Activated CD4-positive, alpha-beta T cell treated with anti-CD3 and anti-CD28 coated beads, Interleukin-2, amount 50 U/mL, for 48 hours (primary cell): ENCODE measurements around the gene CPED1.
"Not testable (repeated sequence)": the region's sequence is repeated elsewhere in the genome, so short reads cannot be mapped to it uniquely, and the experiment has no call there.

Experiments used
- DNase-seq, 2 experiments: peaks; one replicate each; pipeline ENCODE4 v3.0.0-alpha.2; 2020

The CPED1 gene

DNA sequence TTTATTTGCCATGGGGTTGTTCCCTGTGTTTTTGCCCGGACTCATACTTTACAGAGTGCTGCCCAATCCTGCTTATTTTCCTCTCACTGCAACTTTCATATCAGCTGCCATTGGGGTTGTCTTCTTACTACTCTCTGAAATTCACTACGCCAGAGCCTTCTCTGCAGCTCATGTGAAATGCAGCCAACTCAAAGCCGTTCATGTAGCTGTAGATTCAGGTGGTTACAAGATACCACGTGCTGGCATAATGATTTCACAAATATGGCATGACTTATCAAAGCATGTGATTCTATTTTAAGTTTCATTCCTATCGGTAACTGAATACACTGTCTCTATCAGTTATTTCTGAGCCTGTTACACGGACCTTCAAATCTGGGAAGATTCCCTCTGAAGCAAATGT lies 210.0 kb downstream of the CPED1 start:
- no peak for DNase-seq

DNA sequence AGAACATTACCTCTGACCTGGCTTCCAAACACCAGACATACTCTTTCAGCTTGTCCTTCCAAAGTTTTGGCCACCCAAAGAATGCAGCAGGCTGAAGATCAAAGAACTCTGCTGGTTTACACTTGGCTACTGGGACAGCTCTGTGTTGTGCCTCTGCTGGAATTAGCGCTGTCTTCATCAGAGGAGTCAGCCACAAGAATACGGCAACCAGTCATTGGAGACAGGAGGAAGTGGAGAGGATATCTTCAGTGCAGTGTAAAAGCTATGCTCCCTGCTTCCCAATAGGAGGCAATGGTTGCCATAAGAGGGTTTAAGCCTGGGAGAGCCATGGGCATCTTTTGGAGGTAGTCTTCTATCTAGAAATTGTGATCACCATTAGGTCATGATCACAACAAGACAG lies 213.6 kb downstream of the CPED1 start:
- DNase-seq: no peak

DNA sequence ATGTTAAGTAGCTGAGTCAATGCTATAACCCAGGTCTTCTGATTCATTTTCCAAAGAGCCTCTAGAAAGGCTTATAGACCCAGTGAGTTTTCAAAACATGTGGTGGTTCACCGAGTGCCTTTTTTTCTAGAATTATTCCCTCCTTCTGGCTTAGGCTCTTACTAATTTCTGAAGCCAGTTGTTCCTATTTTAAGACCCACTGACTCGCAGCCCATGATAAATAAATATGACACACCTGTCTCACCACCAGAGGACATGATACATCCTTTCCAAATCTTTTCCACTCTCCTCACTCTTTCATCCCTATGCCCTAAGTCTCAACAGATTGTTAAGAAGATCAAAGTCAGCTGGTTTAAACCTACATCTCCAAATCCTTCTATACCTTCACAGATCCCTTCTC lies 214.3 kb downstream of the CPED1 start:
- no peak for DNase-seq

DNA sequence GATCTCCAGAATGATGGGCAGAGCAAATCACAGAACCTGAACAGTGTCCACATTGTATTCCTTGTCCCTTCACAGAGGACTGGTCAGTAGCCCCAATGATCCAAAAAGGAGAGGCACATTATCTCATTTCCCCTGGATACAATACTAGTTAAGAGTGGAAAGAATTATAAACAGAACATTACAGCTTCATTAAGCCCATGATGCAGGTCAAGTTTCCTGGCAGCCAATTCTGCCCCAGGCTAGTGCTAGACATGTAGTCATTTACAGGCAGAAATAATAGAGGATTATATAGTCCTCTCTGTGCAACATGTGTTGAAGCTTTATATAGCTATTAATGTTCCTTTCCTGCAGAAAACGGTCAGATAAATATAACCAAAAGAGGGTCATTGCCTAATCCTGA lies 216.0 kb downstream of the CPED1 start:
- no peak for DNase-seq

DNA sequence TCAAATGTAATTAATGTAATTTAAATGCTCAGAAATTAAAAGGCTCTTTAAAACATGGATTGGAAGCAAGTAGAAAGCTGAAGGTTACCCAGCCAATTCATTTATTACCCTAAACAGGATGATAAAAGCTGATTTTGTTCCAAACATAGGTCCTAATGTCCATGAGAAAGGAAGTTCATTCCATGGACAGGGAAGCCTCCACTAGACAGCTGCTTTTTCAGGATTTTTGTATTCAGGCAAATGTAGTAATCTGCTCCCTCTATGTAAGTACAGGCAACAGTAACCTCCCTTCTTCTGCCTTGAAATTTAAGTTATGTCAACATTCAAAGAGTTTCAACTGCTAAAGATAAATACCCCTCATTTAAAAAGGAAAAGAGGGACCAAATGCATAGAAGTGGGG lies 217.3 kb downstream of the CPED1 start:
- no peak for DNase-seq

DNA sequence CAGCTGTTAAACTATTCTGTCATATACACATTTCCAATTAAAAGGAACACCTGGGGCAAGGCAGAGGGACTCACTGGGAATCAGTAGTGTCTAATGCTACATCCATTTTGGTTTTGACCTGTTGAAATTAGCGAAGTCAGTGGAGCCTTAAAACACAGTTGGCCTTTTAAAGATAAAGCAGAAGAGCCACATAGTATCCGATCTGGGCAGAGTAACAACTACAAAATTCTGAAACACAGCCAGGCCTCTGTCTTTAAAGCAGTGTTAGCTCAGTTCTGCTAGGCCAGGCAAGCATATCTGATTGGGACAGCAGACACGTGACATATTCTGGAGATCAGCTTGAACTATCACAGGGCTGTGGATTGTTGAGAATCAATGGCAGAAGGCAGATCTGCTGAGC lies 222.7 kb downstream of the CPED1 start:
- DNase-seq: no peak

DNA sequence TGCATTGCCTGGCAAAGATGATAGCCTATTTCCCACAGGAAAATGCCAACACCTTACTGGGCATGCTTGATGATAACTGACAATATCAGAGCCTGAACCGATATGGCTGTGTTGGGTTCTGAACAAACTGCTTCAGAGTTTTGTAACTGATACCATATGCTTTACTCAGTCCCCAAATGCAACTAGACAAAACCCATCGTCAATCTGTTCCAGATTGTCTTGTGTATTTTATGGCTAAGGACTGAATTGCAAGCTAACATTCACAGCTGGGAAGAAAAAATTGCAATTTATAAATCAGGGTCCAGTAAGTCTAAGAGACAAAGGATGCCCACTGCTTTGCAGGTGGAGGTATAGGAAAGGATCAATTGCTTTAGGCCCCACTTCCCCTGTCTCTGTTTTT lies 223.5 kb downstream of the CPED1 start:
- DNase-seq: no peak

DNA sequence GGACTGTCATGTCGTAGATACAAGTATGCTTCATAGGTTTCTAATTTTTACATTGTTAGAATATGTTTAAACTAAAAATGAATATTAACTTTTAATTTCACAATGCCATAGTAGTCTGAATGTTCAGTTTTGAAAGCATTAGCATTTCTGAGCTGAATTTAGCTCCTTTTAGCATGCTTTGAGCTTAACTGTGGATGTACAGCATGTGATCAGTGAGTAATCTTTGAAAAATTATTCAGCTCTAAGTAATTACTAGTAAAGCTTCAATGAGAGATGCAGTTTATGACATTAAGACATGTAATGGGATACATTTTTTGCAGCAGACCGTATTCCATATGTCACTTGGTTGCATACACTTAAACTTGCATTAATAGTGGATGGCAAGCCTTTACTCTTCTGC lies 226.1 kb downstream of the CPED1 start:
- no peak for DNase-seq

DNA sequence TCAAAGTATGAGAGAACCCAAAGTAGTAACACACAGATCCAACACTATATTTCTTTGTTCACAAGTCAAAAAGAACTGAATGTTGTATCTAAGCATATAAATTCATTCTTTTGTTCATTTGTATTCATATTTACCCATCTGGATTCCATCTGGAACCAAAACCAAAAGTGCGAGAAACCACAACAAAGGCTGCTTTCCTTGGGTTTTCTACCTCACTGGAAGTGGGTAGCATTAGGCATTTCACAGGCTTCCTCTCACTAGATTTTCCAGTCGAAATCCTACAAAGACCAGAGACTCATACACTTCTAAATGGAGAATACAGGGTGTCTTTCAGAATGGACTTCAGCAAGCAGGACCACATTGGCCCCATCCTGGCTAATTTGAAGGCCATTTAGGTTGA lies 230.5 kb downstream of the CPED1 start:
- no peak for DNase-seq

DNA sequence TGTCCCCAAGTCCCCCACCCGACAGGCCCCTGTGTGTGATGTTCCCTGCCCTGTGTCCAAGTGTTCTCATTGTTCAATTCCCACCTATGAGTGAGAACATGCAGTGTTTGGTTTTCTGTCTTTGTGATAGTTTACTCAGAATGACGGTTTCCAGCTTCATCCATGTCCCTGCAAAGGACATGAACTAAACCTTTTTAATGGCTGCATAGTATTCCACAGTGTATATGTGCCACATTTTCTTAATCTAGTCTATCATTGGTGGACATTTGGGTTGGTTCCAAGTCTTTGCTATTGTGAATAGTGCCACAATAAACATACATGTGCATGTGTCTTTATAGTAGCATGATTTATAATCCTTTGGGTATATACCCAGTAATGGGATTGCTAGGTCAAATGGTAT lies 232.6 kb downstream of the CPED1 start:
- DNase-seq: not testable (repeated sequence)

DNA sequence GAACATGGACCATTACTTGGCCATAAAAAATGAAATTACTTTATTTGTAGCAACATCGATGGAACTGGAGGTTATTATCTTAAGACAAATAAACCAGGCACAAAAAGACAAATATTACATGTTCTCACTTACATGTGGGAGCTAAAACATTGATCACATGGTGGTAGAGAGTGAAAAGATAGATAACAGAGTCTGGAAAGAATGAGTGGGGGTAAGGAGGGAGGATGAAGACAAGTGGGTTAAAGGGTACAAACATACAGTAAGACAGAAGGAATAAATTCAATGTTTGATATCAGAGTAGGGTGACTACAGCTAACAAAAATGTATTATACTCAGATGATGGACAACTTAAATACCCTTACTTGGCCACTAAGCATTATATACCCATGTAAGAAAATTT lies 240.3 kb downstream of the CPED1 start:
- no peak for DNase-seq

DNA sequence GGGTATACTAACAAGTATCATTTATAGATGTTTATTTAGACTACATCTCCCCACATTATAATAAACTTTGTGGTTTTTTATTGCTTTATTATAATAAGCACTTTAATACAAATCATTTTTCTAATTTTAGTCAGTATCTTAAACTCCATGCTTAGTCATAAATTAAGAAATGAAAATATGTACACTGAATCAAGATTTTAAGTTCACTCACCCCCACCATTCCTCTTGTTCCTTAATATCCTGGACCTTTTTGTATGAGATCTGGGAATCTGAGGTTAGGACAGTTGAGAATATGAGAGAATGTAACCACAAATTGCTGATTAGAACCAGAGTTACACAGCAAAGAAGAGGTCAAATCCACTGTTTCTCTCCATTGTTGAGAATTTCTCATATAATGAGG lies 246.7 kb downstream of the CPED1 start:
- DNase-seq: no peak

DNA sequence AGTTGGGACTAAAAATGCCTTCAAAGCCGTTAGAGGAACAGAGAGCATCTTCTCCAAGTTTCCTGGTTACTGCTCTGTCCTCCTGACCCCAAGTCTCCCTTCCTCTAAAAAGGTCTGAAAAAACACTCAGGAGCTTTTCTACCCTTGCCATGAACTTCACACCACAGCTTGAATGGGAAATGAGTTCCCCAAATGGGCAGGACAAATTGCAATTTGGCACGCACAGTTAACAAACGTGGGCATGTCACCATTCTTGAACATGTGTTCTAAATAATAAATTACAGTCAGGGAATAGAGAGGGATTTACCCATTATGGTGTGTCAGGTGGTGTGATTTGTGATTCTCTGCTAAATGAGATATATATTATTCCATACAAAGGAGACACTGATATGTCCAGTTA lies 249.1 kb downstream of the CPED1 start:
- no peak for DNase-seq

DNA sequence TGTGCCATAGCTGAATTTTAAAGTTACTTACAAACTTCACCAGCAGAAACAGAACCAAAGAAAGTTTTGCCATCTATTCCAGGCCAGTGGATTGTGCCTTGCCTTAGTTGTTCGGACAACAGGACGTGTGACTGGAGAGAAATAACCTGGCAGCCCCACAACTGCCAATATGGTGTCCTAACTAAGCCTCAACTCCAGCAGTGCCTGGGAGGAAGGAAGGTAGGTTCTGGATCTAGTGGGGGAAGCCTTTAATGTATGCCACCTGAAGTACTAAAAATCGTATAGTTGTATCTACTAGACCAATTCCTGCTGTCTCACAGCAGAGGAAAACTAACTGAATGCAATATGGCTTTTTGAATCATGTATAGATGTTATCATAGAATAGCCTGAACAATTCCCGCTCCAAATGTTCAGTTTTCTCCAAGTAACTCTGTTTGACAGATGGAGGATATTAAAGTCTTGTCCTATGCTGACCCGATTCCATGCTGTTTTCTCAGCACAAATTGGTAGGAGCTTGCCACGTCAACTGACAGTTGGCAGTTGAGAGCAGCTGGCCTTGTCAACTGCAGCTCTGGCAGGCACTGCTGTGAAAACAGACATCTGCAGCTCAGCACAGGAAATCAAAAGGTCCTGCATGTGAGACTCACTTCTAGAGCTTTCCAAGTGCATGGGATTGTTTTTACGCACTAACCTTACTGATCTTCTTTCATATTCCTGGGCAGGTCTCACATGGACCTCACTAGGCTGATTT lies 255.8 kb downstream of the CPED1 start:
- no peak for DNase-seq

DNA sequence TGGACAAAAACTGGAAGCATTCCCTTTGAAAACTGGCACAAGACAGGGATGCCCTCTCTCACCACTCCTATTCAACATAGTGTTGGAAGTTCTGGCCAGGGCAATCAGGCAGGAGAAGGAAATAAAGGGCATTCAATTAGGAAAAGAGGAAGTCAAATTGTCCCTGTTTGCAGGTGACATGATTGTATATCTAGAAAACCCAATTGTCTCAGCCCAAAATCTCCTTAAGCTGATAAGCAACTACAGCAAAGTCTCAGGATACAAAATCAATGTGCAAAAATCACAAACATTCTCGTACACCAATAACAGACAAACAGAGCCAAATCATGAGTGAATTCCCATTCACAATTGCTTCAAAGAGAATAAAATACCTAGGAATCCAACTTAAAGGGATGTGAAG lies 262.9 kb downstream of the CPED1 start:
- not testable (repeated sequence) for DNase-seq

DNA sequence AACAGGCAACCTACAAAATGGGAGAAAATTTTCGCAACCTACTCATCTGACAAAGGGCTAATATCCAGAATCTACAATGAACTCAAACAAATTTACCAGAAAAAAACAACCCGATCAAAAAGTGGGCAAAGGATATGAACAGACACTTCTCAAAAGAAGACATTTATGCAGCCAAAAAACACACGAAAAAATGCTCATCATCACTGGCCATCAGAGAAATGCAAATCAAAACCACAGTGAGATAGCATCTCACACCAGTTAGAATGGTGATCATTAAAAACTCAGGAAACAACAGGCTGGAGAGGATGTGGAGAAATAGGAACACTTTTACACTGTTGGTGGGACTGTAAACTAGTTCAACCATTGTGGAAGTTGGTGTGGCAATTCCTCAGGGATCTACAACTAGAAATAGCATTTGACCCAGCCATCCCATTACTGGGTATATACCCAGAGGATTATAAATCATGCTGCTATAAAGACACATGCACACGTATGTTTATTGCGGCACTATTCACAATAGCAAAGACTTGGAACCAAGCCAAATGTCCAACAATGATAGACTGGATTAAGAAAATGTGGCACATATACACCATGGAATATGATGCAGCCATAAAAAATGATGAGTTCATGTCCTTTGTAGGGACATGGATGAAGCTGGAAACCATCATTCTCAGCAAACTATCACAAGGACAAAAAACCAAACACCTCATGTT lies 264.2 kb downstream of the CPED1 start:
- not testable (repeated sequence) for DNase-seq

DNA sequence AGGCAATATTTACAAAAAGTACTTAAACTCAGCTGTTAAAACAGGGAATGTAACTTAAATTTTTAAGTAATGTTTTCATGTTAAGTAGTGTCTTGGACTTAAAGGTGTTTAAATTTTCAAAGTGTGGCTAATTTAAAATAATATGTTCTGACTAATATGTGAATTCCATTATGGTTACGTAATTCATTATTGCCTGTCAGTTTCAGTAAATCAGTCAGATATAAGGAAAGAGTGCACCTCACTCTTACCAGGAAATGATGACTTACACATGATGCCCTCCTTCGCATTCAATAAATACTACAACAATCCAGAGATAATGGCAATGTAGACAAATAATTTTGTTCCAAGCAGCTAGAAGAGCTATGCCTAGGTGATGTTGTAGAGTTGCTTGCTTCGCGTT lies 271.3 kb downstream of the CPED1 start:
- no peak for DNase-seq

DNA sequence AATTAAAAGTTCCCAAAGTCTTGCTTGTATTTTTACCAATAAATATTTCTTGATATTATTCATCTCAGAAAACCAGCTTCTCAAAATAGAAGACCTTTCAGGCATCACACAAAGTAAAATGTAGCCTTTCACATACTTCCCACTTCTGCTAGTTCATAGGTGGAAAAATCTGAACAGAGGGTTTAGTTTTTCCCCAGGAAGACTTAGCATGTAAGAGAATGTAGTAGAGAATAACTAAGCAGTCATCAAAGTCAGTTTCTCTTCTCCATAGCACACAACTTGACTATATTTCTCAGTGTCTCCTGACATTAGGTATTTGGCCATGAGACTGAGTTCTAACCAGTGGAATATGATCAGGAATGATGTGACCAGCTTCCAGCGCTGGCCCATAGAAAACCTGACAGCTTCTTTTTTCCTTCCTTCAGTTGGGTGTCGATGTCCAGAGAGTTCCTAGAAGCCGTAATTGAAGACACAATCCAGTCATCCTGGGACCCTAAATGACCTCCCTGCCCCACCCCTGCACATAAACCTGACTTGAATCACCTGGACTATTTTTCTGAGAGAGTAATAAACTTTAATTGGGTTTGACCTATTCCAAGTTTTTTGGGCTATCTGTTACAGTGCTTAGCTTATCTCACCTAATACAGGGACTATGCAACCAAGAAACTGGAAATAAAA lies 272.8 kb downstream of the CPED1 start:
- no peak for DNase-seq

DNA sequence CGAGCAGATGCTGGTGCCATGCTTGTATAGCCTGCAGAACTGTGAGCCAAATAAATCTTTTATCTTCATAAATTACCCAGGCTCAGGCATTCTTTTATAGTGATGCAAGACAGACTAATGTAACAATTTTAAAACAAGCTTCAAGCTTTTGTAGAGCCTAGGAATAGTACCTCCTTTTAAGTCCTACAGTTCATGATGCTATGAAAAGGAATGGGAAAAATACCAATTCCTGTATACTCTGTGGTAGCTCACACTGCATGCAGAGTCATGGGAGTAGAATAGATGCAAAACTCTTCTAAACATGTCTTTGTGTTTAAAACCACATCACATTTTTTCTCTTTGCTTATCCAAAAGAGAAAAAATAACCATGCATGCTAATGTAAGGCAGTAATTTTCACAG lies 273.7 kb downstream of the CPED1 start:
- no peak for DNase-seq

DNA sequence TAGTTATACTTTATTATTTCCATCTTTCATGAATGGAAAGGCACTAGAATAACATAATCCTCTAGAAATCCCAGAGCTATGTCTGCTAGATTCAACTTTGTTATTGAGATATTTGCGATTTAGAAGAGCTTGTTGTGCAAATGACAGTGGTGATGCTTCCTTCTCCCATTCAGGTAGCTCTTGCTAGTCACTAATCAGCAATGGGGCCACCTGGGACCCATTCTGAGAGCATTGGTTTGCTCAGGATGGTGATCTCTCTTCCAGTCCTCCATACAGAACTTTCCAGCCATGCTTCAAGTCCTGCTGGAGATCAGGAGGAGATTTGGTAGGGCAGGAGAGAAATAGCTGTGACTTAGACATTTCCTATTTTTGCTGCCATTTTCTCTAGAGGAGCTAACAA lies 274.5 kb downstream of the CPED1 start:
- DNase-seq: no peak

DNA sequence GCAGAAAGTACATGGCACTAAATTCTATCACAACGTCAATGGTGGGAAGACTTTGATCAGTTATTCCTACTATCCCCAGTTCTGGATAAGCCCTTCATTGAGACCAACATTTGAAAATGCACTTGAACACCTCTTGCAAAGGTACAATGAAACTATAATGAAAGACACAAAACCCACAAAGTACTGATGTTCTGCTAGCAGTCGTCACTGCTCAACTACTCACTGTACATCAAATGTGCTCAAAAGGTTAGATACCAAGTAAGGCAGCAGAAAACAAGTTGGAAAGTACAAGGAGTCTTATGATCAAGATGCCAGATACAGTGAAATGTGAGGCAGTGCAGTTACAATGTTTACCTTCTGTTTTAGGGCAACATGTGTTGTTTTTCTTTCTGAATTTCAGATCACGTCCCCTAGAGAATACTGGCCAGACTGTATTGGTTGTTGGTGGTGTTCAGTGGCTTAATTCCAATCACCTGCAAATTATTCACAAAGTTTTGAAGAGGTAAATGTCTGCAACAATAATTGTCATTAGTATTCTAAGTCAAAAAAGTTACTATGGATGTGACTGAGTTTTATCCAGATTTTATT lies 277.9 kb downstream of the CPED1 start:
- no peak for DNase-seq

DNA sequence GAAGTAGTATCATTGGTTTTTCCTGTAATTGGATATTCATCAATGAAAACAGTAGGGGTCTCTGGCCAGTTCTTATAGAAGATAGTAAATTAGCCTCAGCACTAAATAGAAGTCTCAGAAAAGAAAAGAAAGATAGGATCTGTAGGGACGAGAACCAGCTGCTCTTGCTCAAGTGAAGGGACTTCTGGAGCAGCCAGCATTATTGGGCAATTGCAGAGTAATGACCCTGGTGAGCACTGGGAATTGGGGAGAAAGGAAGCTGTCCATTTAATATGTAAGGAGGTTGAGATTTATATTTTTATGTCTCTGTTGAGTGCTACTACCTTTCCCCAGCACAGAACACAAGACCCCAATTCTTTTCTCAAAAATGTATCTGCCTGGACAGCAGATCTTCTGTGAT lies 279.1 kb downstream of the CPED1 start:
- no peak for DNase-seq

DNA sequence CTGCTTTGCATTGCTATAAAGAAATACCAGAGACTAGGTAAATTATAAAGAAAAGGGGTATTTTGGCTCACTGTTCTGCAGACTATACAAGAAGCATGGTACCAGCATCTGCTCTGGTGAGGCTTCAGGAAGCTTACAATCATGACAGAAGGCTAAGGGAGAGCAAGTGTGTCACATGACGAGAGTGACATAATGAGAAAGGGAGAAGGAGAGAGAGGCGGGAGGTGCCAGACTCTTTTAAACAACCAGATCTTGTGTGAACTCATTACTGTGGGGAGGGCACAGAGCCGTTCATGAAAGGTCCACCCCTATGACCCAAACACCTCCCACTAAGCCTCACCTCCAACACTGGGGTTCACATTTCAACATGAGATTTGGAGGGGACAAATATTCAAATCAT lies 281.3 kb downstream of the CPED1 start:
- no peak for DNase-seq

DNA sequence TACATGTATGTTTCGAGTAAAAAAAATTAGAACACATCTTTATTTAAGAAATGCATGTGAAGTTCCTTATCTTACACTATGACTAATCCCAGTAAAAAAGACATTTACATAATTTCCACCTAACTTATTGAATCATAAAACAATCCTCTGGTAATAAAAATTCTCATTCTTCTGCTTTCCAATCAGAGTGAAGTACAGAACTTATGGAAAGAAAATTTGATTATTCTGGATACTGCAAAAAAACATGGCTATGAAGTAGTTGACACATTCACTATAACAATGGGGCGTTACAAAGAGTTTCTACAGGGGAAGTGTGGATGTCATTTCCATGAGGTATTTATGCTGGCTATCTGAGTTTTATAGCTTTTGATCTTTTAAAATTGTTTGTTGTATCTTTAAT lies 282.6 kb downstream of the CPED1 start:
- DNase-seq: no peak
